GM23248 (cell line): Measurements from ENCODE around the gene RNF150. TPM values are rescaled to one million over a fixed set of nuclear protein-coding genes. Genes with fewer than 3 reads are reported as not detected.
"Not testable (repeated sequence)": the region's sequence is repeated elsewhere in the genome, so short reads cannot be mapped to it uniquely, and the experiment has no call there.

Source experiments
- DNase-seq: peaks from one replicate; pipeline ENCODE4 v3.0.0-alpha.2; 2015
- H2AFZ ChIP-seq: fragments of 200-600 bp; sonication (generic); 2 replicates; pipeline ENCODE4 v1.6.1; 2016; ENCODE audit warnings: antibody characterized with exemption
- H3F3A ChIP-seq: fragments of 200-600 bp; sonication (generic); 2 replicates; pipeline ENCODE4 v1.6.1; 2016; ENCODE audit warnings: mild to moderate bottlenecking, antibody characterized with exemption, mixed run types; ENCODE audit not compliant: insufficient read depth
- H3K27ac ChIP-seq: fragments of 200-600 bp; sonication (generic); 2 replicates; pipeline ENCODE4 v1.5.1; 2016; ENCODE audit warnings: mild to moderate bottlenecking
- H3K27me3 ChIP-seq: fragments of 200-600 bp; sonication (generic); replicated peaks from 2 replicates; pipeline ENCODE4 v1.6.1; 2016; ENCODE audit warnings: mild to moderate bottlenecking; ENCODE audit not compliant: insufficient read depth
- H3K36me3 ChIP-seq: fragments of 200-600 bp; sonication (generic); 2 replicates; pipeline ENCODE4 v1.6.1; 2016; ENCODE audit warnings: low read depth, mild to moderate bottlenecking
- H3K4me1 ChIP-seq: fragments of 200-600 bp; sonication (generic); 2 replicates; pipeline ENCODE4 v1.6.1; 2016; ENCODE audit warnings: mild to moderate bottlenecking; ENCODE audit not compliant: insufficient read depth
- H3K4me2 ChIP-seq: fragments of 200-600 bp; sonication (generic); one replicate; pipeline ENCODE4 v1.6.1; 2016; ENCODE audit warnings: mild to moderate bottlenecking; ENCODE audit not compliant: unreplicated experiment
- H3K4me3 ChIP-seq: fragments of 200-600 bp; sonication (generic); 2 replicates; pipeline ENCODE4 v1.5.1; 2016; ENCODE audit warnings: mild to moderate bottlenecking
- H3K79me2 ChIP-seq: fragments of 200-600 bp; sonication (generic); 2 replicates; pipeline ENCODE4 v1.6.1; 2016; ENCODE audit warnings: mild to moderate bottlenecking; ENCODE audit not compliant: insufficient read depth
- H3K9ac ChIP-seq: fragments of 200-600 bp; sonication (generic); 2 replicates; pipeline ENCODE4 v1.6.1; 2016; ENCODE audit warnings: mild to moderate bottlenecking
- H3K9me2 ChIP-seq: fragments of 200-600 bp; sonication (generic); 2 replicates; pipeline ENCODE4 v1.6.1; 2016; ENCODE audit warnings: mixed run types, mild to moderate bottlenecking, moderate library complexity; ENCODE audit not compliant: insufficient read depth
- H3K9me3 ChIP-seq: fragments of 200-600 bp; sonication (generic); one replicate; pipeline ENCODE4 v1.6.1; 2017; ENCODE audit warnings: low read depth
- H4K20me1 ChIP-seq: fragments of 200-600 bp; sonication (generic); 2 replicates; pipeline ENCODE4 v1.6.0; 2016; ENCODE audit not compliant: insufficient read depth
- EZH2 ChIP-seq: fragments of 200-600 bp; sonication (generic); IDR thresholded peaks from 2 replicates; pipeline ENCODE4 v1.6.1; 2018; ENCODE audit warnings: antibody characterized with exemption, mild to moderate bottlenecking; ENCODE audit not compliant: insufficient read depth, poor library complexity, severe bottlenecking
- EZH2phosphoT487 ChIP-seq: fragments of 200-600 bp; sonication (generic); IDR thresholded peaks from 2 replicates; pipeline ENCODE4 v1.6.1; 2018; ENCODE audit warnings: antibody characterized with exemption, moderate library complexity, mild to moderate bottlenecking, low read depth; ENCODE audit not compliant: insufficient read depth
- WGBS, 2 experiments: methylation state at CpG; one replicate each; pipeline ENCODE4 v1.1.6; 2015 to 2017; ENCODE audit warnings: low lambda C conversion rate in 2 of 2, low coverage in 1 of 2; ENCODE audit errors: missing lambda C conversion rate in 2 of 2; 5-methylcytosine and 5-hydroxymethylcytosine counted together
- in situ Hi-C: fragments of 300-500 bp; cut with MboI; formaldehyde crosslinking; loops from 2 replicates; pipeline ENCODE4 v1.15.0; 2020
- polyA plus RNA-seq: library from polyadenylated mRNA; unstranded; fragments of >200 nt; fragmentation: Nextera tagmentation; extraction: Ambion mirVana; gene quantifications from 2 replicates; pipeline ENCODE4 v1.2.1, GENCODE V29; 2016
- total RNA-seq: library from RNA; depleted of rRNA; stranded (reverse); fragments of >200 nt; shearing (Covaris generic); gene quantifications from 2 replicates; pipeline ENCODE4 v1.2.3, GENCODE V29; 2014

RNF150 gene
- total and polyA plus RNA-seq, 2 experiments from 2014 or later = 4.8 to 10.5 TPM

- H2AFZ ChIP-seq = no peak overlapping the region
- H3K9me3 ChIP-seq = no peaks in the 10 kb centered on the region
- no peaks in the 10 kb centered on the region for H3K79me2 ChIP-seq
- WGBS, 2 experiments = 36 to 38% methylated on average over 1 of the region's 1 CpG
- no peak overlapping the region for H3K9ac ChIP-seq
- H4K20me1 ChIP-seq = no peaks in the 10 kb centered on the region
- no peak for DNase-seq
- no peak overlapping the region for H3K27ac ChIP-seq
- H3K36me3 ChIP-seq = no peaks in the 10 kb centered on the region
- H3K4me1 ChIP-seq = no peaks in the 10 kb centered on the region
- H3K9me2 ChIP-seq = no peaks in the 10 kb centered on the region
- TF ChIP-seq EZH2phosphoT487 = no peak
- in situ Hi-C loops = no loop called here
- no peak overlapping the region for H3K4me3 ChIP-seq
- no peaks in the 10 kb centered on the region for H3F3A ChIP-seq
- peaks cover 15% of the 10 kb centered on the region for H3K27me3 ChIP-seq
- H3K4me2 ChIP-seq = no peak overlapping the region
Measured at GRCh38 chr4:140818433-140818832, 314.8 kb downstream of the RNF150 start.

GRCh38 chr4:140816806-140817510, 316.3 kb downstream of the RNF150 start:
- Histone ChIP-seq H3K9me3 (no peaks in the 10 kb centered on the region), H3F3A (no peaks in the 10 kb centered on the region), H3K9ac (no peak overlapping the region), H4K20me1 (no peaks in the 10 kb centered on the region), H3K4me2 (no peak overlapping the region), H2AFZ (no peak overlapping the region), H3K79me2 (no peaks in the 10 kb centered on the region), H3K9me2 (no peaks in the 10 kb centered on the region), H3K27ac (no peak overlapping the region), H3K4me1 (no peaks in the 10 kb centered on the region), H3K27me3 (peaks cover 24% of the 10 kb centered on the region), H3K36me3 (no peaks in the 10 kb centered on the region), H3K4me3 (no peak overlapping the region)
- WGBS, 2 experiments = 22 to 23% methylated on average over 5 of the region's 5 CpGs
- in situ Hi-C loops = no loop called here
- TF ChIP-seq EZH2 = no peak
- no peak for TF ChIP-seq EZH2phosphoT487
- DNase-seq = no peak

- Histone ChIP-seq H3K4me3 (no peak overlapping the region), H3K4me1 (no peaks in the 10 kb centered on the region), H3K27ac (no peak overlapping the region), H3K79me2 (no peaks in the 10 kb centered on the region), H3K27me3 (peaks cover 23% of the 10 kb centered on the region), H3K4me2 (no peak overlapping the region), H3K36me3 (no peaks in the 10 kb centered on the region), H3K9me3 (no peaks in the 10 kb centered on the region), H3K9ac (no peak overlapping the region), H3K9me2 (no peaks in the 10 kb centered on the region), H2AFZ (no peak overlapping the region), H3F3A (no peaks in the 10 kb centered on the region), H4K20me1 (no peaks in the 10 kb centered on the region)
- in situ Hi-C loops = no loop called here
- WGBS, 2 experiments = 30 to 49% methylated on average over 2 of the region's 2 CpGs
- TF ChIP-seq EZH2 (no peak), EZH2phosphoT487 (no peak)
- DNase-seq = no peak
Measured at GRCh38 chr4:140813804-140814203, 319.5 kb downstream of the RNF150 start.

- H3K36me3 ChIP-seq = no peaks in the 10 kb centered on the region
- H3K27ac ChIP-seq = no peak overlapping the region
- no peak overlapping the region for H3K9ac ChIP-seq
- no peak overlapping the region for H2AFZ ChIP-seq
- H3K4me3 ChIP-seq = no peak overlapping the region
- H3F3A ChIP-seq = no peaks in the 10 kb centered on the region
- H3K9me2 ChIP-seq = no peaks in the 10 kb centered on the region
- no peak for DNase-seq
- WGBS, 2 experiments = 3 to 5% methylated on average over 1 of the region's 1 CpG
- H3K4me1 ChIP-seq = no peaks in the 10 kb centered on the region
- TF ChIP-seq EZH2 (no peak), EZH2phosphoT487 (no peak)
- no peaks in the 10 kb centered on the region for H4K20me1 ChIP-seq
- in situ Hi-C loops = no loop called here
- no peaks in the 10 kb centered on the region for H3K79me2 ChIP-seq
- H3K27me3 ChIP-seq = peaks cover 25% of the 10 kb centered on the region
- no peaks in the 10 kb centered on the region for H3K9me3 ChIP-seq
- H3K4me2 ChIP-seq = no peak overlapping the region
Measured at GRCh38 chr4:140812916-140813315, 320.4 kb downstream of the RNF150 start.

- Histone ChIP-seq H3K4me1 (no peaks in the 10 kb centered on the region), H3K9ac (no peak overlapping the region), H2AFZ (no peak overlapping the region), H3K4me3 (no peak overlapping the region), H3K79me2 (no peaks in the 10 kb centered on the region), H3K9me3 (no peaks in the 10 kb centered on the region), H3F3A (no peaks in the 10 kb centered on the region), H3K4me2 (no peak overlapping the region), H3K27ac (no peak overlapping the region), H4K20me1 (no peaks in the 10 kb centered on the region), H3K36me3 (no peaks in the 10 kb centered on the region), H3K27me3 (peaks cover 25% of the 10 kb centered on the region), H3K9me2 (no peaks in the 10 kb centered on the region)
- TF ChIP-seq EZH2 = no peak
- in situ Hi-C loops = no loop called here
- 22 to 30% methylated on average over 4 of the region's 4 CpGs for WGBS, 2 experiments
- no peak for DNase-seq
Measured at GRCh38 chr4:140811429-140811828, 321.8 kb downstream of the RNF150 start.

- 33% methylated on average over 1 of the region's 1 CpG; no CpG with 5 or more reads in 1 of the 2 experiments for WGBS, 2 experiments
- H3K9ac ChIP-seq, H3K36me3 ChIP-seq, H3K4me3 ChIP-seq, H2AFZ ChIP-seq, in situ Hi-C loops, DNase-seq, H3F3A ChIP-seq, H3K79me2 ChIP-seq, H3K9me2 ChIP-seq, H3K9me3 ChIP-seq, H4K20me1 ChIP-seq, H3K4me1 ChIP-seq, H3K27ac ChIP-seq, H3K4me2 ChIP-seq: not testable (repeated sequence)
- peaks cover 30% of the 10 kb centered on the region for H3K27me3 ChIP-seq
Measured at GRCh38 chr4:140810591-140811169, 322.6 kb downstream of the RNF150 start.
